ENCODE measurements around the gene EYA3. TPM values are rescaled to one million over a fixed set of nuclear protein-coding genes. Genes with fewer than 3 reads are reported as not detected.
A peak's percentile ranks its signal among the peaks of the same experiment; 100 is the strongest.

Gene EYA3
- total and polyA plus RNA-seq, 10 donors = 3.5 to 26.4 (median 20.1) TPM

- Histone ChIP-seq H3K27me3 (replicated peaks in 1 of 7) (peaks cover 0 to 35% (median 0%) of the 10 kb centered on the region in 7 donors), H3K9me3 (no peaks in the 10 kb centered on the region), H3K4me3 (no peak overlapping the region), H3K36me3 (no peaks in the 10 kb centered on the region), H3K4me1 (peaks cover 0 to 42% (median 14%) of the 10 kb centered on the region in 6 donors), H3K27ac (no peak overlapping the region)
- intact Hi-C loops (cut with DNase I; ENCODE audit: low total_unique reads) = no loop called here
- 62 to 68% (median 63%) methylated on average over 8 of the region's 8 CpGs for WGBS, 5 donors
- TF ChIP-seq CTCF (IDR thresholded peaks at IDR 0.05 in 8 of 11, conservative IDR thresholded peaks at IDR 0.05 in 3 of 11) = no peak
- no peak for TF ChIP-seq POLR2A (IDR thresholded peaks at IDR 0.05)
- no peak for TF ChIP-seq POLR2AphosphoS5 (IDR thresholded peaks at IDR 0.05)
- DNase-seq = peak; percentile 45
Measured at GRCh38 chr1:27935721-27936120, 152.7 kb downstream of the EYA3 start.

GRCh38 chr1:27934818-27935549 lies 153.4 kb downstream of the EYA3 start, which contains the start of gene SMPDL3B:
Gene SMPDL3B (plus strand): TSS chr1:27935000. CDS start chr1:27935184, 184 bp downstream.
- peaks cover 0 to 35% (median 10%) of the 10 kb centered on the region in 6 donors for H3K4me1 ChIP-seq
- H3K9me3 ChIP-seq = no peaks in the 10 kb centered on the region
- intact Hi-C loops (cut with DNase I; ENCODE audit: low total_unique reads) = no loop called here
- peaks cover 0 to 35% (median 0%) of the 10 kb centered on the region in 7 donors for H3K27me3 ChIP-seq (replicated peaks in 1 of 7)
- 5 to 8% (median 6%) methylated on average over 16 of the region's 16 CpGs for WGBS, 5 donors
- H3K36me3 ChIP-seq = no peaks in the 10 kb centered on the region
- no peak within 1 kb of the TSS for H3K27ac ChIP-seq
- TF ChIP-seq CTCF (IDR thresholded peaks at IDR 0.05 in 8 of 11, conservative IDR thresholded peaks at IDR 0.05 in 3 of 11) = no peak
- no peak for TF ChIP-seq POLR2AphosphoS5 (IDR thresholded peaks at IDR 0.05)
- TF ChIP-seq POLR2A (IDR thresholded peaks at IDR 0.05) = no peak
- peak; percentile 49 for DNase-seq
- peak within 1 kb of the TSS in 2 of 8 donors; percentile 2 to 48 for H3K4me3 ChIP-seq

- WGBS, 5 donors = 55 to 81% (median 70%) methylated on average over 3 to 4 of the region's 4 CpGs
- no peak overlapping the region for H3K4me3 ChIP-seq
- DNase-seq = no peak
- H3K36me3 ChIP-seq = no peaks in the 10 kb centered on the region
- peaks cover 0 to 27% (median 9%) of the 10 kb centered on the region in 6 donors for H3K4me1 ChIP-seq
- no peak overlapping the region for H3K27ac ChIP-seq
- no peak for TF ChIP-seq CTCF (IDR thresholded peaks at IDR 0.05 in 8 of 11, conservative IDR thresholded peaks at IDR 0.05 in 3 of 11)
- H3K27me3 ChIP-seq (replicated peaks in 1 of 7) = peaks cover 0 to 35% (median 0%) of the 10 kb centered on the region in 7 donors
- intact Hi-C loops (cut with DNase I; ENCODE audit: low total_unique reads) = no loop called here
- no peaks in the 10 kb centered on the region for H3K9me3 ChIP-seq
Measured at GRCh38 chr1:27931759-27932158, 156.7 kb downstream of the EYA3 start.

GRCh38 chr1:27931184-27931583 lies 157.2 kb downstream of the EYA3 start:
- intact Hi-C loops (cut with DNase I; ENCODE audit: low total_unique reads) = no loop called here
- Histone ChIP-seq H3K9me3 (no peaks in the 10 kb centered on the region), H3K4me3 (no peak overlapping the region), H3K36me3 (no peaks in the 10 kb centered on the region), H3K4me1 (peaks cover 0 to 27% (median 9%) of the 10 kb centered on the region in 6 donors), H3K27ac (no peak overlapping the region), H3K27me3 (replicated peaks in 1 of 7) (peaks cover 0 to 32% (median 0%) of the 10 kb centered on the region in 7 donors)
- WGBS, 5 donors = 86 to 89% (median 87%) methylated on average over 6 of the region's 6 CpGs
- no peak for TF ChIP-seq POLR2A (IDR thresholded peaks at IDR 0.05)
- no peak for TF ChIP-seq CTCF (IDR thresholded peaks at IDR 0.05 in 8 of 11, conservative IDR thresholded peaks at IDR 0.05 in 3 of 11)
- TF ChIP-seq POLR2AphosphoS5 (IDR thresholded peaks at IDR 0.05) = no peak
- no peak for DNase-seq
